ENCODE results near the gene NDST4.

DNA sequence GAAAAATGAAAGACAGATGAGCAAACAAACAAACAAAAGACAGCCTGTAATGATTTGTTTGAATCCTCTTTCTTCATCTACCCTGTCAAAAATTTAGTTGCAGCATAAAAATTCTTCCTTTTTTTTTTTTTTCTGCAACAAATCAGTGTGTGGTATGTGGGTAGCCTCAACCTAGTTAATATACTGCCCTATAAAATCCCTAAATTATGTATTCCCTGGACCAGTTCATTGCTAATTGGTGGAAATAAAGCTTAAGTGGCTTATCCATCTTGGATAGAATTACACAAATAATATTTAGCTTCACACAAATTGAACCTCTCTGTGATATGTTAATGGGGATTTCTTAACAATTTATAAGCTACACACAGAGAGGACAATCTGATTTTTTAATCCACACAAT lies 208.4 kb downstream of the NDST4 start:
- no peak for TF ChIP-seq CTCF (IDR thresholded peaks at IDR 0.05)
- no peak for TF ChIP-seq ZFX (IDR thresholded peaks at IDR 0.05; ENCODE audit: borderline replicate concordance)
